SIG-M5 (cell line): ENCODE measurements around the gene BTBD3.

Experiments used
- DNase-seq: peaks from one replicate; lab custom pipeline; 2025; lab: John Stamatoyannopoulos, UW

BTBD3 gene

GRCh38 chr20:11917663-11918062, at the start of gene BTBD3:
Gene BTBD3 (plus strand): TSS chr20:11917893. CDS start chr20:11918276, 383 bp downstream.
- DNase-seq: no peak

DNA sequence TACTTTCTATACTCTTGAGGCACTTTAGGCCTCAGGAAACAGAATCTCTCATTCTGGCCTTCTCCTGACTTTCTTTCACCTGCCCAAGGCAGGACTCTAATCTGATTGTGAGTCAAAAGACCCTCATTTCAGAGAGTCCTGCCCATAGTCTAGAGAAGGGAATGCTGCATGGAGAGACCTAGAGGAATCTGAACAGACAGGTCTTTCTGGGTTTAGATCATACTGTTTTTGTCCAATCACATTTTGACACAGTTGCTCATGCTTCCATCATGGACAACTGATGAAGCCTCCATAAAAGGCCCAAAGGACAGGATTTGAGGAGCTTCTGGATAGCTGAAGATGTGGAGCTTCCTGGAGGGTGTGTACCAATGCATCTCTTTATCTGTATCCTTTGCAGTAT, 48.1 kb upstream of the BTBD3 start:
- no peak for DNase-seq

GRCh38 chr20:11870411-11870810, 47.3 kb upstream of the BTBD3 start:
- DNase-seq: no peak

DNA sequence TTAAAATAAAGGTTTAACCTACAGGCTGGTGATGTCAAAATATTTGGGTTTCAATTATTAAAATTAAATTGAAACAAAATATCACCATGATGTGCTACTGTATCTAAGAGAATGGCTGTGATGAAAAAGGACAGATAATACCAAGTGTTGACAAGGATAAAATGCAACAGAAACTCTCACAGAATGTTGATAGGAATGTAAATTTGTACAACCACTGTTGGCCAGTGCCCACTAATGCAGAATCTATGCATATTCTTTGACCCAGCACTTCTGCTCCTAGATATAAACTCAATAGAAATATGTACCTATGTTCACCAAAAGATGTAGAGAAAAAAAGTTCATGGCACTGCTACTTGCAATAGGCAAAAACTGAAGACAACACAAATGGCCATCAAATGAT, 41.1 kb upstream of the BTBD3 start:
- DNase-seq: no peak

DNA sequence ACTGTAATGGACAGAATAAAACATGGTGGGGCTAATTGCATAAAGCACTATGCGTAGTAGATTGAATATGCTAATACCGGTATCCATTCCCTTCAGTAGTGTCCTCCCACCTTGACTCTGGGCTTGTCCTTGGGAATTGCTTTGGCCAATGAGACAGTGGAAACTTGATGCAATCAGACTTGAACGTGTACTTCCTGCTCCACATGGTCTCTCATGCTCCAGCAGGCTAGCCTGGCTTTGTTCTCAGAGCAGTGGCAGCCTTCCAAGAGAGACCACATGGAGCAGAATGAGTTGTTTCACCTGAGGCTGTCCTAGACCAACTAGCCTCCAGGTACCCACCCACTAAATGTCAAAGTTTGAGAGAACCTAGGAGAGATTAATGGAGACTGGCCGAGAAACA, 37.0 kb upstream of the BTBD3 start:
- no peak for DNase-seq

DNA sequence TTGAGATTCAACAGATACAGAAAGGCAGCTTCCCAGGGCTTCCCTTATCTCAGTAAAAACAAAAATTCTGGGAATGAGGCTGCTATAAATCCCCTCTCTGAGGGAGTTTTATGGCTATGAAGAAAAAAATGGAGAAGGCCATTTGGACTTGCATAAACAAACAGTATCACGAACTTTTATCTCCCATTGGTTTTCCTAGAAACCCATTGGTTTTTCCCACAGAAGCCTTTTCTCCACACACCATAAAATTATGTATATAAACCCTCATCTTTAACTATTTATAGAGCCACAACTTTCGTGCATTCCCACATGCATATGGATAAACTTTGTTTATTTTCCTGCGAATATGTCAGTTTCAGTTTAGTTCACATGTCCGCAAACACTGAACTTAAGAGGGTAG, 36.2 kb upstream of the BTBD3 start:
- DNase-seq: no peak

- no peak for DNase-seq
Measured at GRCh38 chr20:11882651-11883050, 35.0 kb upstream of the BTBD3 start.

GRCh38 chr20:11888648-11889047, 29.0 kb upstream of the BTBD3 start:
- DNase-seq: no peak

DNA sequence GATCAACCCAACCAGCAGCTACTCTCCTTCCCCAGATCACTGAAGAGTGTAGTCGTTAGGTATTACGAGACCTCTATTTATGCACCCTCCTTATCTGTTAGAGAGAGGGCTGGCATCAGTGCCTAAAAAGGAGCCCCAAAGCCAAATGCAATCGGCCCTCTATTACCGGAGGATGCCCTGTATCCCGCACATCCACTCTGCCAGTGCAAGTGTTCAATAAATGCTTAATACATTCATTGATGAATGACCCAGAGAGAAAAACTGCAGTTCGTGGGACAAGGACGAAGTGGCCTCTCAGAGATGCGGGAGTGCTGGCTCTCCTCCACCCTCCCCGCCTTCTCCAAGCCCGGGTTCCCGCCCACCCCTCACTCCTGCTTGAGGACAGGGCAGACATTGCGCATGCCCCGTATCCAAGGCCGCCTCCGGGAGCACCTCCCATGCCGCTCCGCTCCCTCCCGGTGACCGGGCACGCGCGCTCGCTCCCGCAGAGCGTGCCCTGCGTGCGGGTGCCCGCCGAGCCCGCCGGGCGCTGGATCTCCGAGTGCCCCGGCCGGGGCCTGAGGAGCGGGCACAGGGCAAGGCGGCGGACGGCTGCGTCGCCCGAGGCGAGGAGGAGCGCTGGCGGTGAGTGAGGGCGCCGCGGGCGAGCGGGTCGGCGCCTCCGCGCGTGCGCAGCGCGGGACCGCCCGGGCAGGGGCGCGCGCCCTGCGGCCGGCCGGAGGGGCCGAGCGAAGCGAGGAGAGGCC, 27.2 kb upstream of the BTBD3 start:
- no peak for DNase-seq

DNA sequence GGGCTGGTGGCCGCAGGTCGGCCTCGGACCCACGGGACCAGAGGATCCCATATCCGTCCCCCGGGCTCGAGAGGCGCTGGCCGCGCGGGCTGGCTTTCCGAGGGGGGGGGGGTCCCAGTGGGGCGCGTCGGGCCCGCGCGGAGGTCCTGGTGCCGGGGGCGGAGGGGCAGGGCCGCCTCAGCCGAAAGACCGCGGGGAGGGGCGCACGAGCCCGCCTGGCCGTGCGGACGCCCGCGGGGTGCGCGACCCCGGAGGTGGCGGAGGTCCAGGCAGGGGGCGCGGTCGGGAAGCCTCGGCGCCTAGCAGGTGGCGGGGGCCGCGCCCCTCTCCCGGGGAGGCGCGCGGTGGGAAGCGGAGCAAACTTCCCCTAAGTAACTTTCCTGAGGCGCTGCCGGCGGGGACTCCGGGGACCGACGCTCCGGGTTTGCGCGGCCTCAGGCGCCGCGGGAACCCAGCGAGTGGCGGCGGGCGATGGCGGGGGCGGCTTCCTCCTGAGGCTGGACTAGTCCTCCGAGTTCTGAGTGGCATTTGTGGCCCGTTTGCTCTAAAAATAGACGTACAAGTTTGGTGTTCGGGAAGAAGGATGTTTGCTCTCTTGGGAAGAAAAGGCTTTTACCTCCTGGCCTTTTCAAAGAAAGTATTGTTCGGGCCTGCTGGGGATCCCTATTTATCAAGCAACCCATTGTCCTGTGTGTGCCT, 26.5 kb upstream of the BTBD3 start:
- no peak for DNase-seq

- DNase-seq: peak; percentile 44
Measured at GRCh38 chr20:11891776-11892545, 25.7 kb upstream of the BTBD3 start.

DNA sequence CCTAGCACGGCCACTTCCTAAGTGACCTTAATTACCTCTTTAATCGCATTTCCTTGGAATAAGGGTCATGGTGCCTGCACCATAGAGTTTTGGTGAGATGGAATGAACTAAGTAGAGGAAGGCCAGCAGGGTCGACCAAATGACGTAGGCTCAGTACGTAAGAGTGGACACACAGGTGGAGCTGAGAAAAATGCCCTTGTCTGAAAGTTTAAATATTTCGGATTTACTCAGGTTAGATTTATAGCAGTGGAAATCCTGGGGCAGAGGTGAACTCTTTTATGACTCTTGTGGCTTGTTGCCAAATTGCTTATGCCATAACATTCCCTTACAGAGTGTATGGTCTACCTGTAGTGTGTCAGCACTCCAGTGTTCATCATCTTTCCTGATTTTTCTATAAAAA, 23.6 kb upstream of the BTBD3 start:
- no peak for DNase-seq

DNA sequence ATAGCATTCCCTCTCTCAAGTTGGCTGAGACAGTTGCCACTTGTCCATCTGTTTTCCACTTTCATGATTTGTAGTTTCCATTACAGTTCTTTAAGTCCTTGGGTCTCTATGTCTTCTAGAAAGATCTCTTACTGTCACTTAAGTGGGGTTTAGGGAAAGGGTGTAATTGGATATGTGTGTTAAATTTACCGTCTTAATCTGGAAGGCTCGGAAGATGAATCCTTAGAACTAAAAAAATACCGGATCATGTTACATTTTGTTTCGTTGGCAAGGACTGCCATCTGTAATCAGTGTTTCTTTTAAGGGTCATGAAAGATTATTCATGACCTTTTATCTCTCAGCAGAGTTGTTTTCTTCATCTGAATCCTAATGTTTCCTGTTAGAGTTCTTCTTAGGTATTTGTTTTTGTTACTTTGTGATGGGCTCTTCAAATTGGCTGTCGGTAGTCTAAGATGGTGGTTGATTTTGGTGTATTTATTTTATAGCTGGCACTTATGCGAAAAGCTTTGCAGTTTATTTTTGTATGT, 21.8 kb upstream of the BTBD3 start:
- no peak for DNase-seq

GRCh38 chr20:11901127-11901526, 16.6 kb upstream of the BTBD3 start:
- no peak for DNase-seq

DNA sequence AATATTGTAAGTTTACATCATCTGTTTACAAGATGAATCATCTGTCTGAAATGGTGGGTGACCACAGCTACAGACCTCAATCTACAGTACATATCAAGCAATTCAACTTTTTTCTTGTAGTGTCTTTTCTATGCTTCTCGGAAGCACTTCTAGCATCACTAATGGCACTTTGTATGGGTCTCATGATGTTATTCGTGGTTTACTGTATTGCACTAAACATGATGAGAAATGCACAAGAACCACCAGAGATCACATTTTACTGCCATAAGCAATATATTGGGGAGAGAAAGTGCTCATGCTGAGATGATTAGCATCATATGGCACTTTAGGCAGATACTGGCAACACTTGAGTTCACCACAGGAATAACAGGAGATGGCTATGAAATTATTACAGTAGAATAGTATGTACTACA, 15.4 kb upstream of the BTBD3 start:
- DNase-seq: no peak

GRCh38 chr20:11905460-11906179, 12.1 kb upstream of the BTBD3 start:
- no peak for DNase-seq

DNA sequence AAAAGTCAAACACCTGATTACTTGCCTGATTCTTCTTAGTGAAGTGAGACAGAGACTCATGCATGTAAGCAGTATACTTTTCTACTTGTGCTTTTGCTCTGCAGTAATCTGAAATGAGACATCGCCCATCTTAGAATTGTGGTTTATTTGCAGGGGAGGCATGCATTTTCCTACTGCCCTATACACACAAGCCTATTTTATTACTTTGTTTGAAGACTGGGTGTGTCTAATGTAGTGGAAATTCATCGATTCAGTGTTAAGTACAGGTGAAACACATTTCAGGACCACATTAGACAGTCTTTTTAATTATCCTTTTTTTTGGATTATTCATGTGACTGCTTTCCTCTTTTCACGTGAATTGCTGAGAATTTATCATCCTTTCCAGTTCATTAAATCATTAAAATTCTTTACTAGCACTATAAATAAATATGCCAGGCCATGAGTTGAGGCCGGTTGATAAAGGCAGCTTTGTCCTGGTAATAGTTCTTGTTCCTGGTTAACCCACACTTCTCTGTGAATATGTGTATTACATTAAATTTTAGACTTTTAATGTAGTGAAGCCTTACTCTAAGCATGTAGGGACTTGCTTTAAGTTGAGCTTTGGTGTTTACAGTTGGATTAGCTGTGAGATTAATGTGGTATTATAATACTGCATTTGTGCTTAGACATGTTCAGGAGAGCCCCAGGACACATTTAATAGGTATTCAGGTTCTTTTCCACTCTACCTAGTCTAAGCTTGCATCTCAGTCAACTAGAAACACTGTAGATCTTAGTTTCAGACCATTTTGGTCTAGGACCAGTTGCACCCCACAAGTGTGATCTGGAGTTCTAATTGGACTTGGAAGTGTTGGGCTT, 10.8 kb upstream of the BTBD3 start:
- DNase-seq: no peak

GRCh38 chr20:11907621-11908020, 10.1 kb upstream of the BTBD3 start:
- DNase-seq: no peak

DNA sequence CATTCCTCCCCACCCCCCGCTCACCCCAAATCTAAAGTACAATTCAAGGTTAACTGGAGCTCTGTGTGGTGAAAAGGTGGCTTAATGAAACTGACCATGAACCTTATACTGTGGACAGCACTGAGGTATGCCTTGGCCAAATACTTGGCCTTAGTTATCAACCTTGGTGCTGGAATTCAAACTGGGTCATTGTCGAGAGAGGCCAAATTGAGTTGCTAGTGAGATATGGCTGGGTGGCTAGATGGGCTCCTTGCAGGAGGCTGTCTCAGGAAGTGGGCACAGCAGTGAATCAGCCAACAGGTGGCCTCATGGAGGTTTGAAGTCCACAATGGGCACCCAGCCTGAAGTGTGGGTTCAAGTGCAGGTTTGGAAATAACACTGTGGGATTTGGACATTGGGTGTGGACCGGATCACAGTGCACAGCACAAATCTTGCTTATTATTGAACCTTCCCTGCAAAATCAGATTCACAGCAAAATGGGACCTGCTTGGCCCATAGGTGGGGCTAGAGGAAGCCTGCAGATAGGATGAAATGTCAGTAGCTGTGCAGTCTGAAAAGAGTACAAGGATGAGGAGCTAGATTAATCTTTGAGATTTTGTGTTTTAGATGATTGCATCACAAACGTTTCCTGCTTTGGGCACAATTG, 5.6 kb upstream of the BTBD3 start:
- DNase-seq: no peak

GRCh38 chr20:11912659-11913415, 4.9 kb upstream of the BTBD3 start:
- DNase-seq: no peak
